Activated CD8-positive, alpha-beta memory T cell treated with anti-CD3 and anti-CD28 coated beads, Interleukin-2, amount 50 U/mL, for 48 hours (primary cell): ENCODE measurements around the gene ATP6V0D1.

Source experiments
- DNase-seq: peaks from one replicate; pipeline ENCODE4 v3.0.0-alpha.2; 2020

Gene ATP6V0D1

DNA sequence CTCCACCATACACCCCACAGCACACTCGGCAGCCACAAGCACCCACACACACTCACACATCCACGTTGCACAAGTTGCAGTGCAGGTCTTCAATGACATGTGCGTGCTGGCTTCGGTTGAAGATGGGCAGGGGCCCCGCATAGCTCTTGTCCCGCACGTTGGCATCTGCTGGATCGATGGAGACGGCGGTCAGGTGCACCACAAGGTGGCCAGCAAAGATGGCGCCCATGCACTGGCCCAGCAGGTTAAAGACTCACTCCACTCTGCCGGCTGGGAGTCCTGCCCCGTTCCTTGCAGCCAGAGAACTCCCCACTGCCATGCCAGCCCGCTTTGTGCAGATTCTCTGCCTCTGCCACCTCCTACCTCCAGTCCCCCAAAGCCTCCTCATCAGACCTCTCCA lies 80.1 kb downstream of the ATP6V0D1 start:
- DNase-seq, result no peak

DNA sequence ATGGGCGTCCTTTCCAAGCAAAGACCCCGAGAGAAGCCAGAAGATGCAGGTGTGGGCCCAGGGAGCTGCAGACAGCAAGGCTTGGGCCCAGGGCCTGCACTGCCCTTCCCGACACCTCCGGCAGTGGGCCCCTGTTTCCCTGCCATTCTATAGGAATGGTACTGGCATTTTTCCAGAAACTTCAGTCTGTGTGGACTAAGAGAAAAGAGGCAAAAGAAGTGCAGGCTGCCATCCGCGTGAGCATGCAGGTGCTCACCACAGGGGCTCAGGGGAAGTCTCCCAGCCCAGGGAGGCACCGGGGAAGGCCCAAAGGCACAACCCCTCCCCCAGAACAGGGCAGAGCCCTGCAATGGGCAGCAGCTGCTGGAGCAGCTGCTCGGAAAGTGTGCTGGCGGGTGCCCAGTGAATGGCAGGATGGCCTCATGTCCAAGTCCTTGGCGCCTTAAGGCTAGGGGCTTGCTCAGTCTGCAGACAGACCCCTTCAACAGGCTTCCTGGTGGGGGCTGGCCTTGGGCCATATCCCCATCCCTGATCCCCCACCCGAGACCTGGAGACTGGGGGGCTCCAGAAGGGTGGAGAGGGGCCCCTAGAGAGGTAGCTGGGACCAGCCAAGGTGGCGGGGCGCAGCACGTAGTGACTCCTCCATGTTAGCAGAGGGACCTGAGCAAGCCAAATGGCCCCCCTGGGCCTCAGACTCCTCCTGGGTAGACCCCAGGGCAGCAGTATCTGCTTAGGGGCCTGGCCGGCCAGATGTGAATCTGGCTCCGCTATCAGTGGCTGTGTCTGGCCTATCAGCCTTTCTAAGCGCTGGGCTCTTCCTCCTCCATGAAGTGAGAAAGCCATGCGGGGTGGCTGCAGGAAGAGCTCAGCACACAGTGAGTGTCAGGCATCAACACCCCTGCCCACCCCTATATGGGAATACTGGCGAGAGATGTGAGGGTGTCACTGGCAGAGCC lies 80.9 kb downstream of the ATP6V0D1 start:
- DNase-seq, result no peak

GRCh38 chr16:67399218-67399733 lies 81.7 kb downstream of the ATP6V0D1 start:
- peak; percentile 87 for DNase-seq

GRCh38 chr16:67398546-67399217 lies 82.3 kb downstream of the ATP6V0D1 start:
- DNase-seq, result no peak

- no peak for DNase-seq
Observed at GRCh38 chr16:67397812-67398545, 83.0 kb downstream of the ATP6V0D1 start.

GRCh38 chr16:67397036-67397801 lies 83.7 kb downstream of the ATP6V0D1 start:
- DNase-seq, result no peak

DNA sequence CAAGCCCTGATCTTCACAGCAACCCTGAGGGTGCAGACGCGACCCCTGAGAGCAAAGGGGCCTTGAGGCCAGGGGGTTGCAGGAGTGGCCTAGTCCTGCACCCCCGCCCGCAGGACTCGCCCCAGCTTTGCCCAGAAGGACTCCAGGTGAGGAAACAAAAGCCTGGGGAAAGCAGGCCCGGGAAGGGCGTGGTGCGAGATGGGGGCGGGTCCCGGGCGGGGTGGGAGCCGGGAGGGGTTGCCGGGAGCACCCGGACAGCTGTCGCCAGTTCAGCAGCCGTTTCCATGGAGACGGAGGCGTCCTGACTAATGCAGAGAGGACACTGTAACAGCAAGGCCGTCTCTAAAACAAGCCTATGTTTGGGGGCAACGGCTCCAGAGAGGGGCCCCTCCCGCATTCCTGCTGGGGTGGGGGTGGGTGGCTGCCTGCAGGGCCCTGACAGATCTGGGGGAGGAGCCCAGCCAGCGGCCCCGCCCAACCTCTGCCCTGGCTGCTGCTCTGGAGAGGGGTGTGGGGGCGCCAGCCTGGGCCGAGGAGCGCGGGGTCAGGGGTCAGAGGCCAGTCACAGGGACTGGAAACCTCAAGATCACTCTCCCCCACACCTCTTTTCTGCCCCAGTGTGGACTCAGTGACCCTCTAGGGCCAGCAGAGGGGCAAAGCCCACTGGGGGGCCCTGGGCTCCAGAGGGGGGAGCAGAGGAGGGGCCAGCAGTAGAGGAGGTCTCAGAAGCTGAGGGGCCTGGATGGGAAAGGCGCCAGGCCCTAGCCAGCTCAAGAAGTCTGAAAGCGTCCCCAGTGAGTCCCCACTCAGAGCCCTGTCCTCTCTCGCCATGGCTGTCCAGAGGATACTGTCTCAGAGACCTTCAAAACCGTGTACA lies 84.6 kb downstream of the ATP6V0D1 start:
- no peak for DNase-seq

DNA sequence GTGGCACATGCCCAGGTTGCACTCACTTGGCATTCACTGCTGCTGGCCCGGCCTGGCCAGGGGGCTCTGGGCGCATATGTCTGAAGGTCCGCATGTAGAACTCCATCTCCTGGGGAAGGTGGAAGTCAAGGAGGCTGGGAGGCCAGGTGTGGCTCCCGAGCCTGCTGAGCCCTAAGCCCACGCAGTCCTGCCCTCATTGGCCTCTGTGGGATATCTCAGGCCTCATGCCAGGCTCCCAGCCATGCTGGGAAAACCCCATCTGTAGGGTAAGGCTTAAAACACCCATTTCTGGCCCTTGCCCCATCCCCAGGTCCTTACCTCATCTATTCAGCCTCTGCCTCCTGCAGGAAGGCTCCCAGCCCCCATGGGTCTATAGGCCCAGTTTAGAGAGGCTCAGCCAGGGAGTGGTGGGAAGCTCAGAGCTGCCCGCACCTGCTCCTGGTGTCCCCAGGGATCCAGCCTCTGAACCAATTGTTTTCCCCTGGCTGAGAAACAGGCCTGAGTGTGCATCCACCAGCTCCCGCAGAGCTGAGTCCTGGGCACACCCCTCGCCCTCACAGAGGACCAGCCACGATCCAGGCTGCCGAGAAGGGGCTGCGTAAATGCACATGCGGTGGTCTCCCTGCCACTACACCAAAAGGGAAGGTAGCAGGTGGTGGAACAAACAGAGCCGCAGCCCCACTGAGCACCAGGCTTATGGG lies 85.3 kb downstream of the ATP6V0D1 start:
- no peak for DNase-seq

DNA sequence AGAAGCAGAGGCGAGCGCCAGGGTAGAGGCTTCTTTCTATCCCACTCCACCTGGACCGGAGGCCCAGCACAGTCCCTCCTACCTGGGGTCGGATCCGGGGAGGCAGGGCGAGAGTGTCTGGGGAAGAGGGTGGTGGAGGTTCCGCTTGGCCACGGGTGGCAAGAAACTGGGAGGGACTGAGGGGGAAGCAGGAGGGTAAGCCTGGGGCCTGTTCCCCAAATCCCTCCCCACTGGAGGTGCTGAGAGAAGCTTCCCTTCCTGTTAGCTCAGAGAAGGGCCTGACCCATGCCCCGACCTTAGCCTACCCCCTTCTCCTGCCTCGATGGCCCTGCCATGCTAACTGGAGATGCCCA lies 85.9 kb downstream of the ATP6V0D1 start:
- no peak for DNase-seq

- DNase-seq, result no peak
Observed at GRCh38 chr16:67394155-67395104, 86.5 kb downstream of the ATP6V0D1 start.

DNA sequence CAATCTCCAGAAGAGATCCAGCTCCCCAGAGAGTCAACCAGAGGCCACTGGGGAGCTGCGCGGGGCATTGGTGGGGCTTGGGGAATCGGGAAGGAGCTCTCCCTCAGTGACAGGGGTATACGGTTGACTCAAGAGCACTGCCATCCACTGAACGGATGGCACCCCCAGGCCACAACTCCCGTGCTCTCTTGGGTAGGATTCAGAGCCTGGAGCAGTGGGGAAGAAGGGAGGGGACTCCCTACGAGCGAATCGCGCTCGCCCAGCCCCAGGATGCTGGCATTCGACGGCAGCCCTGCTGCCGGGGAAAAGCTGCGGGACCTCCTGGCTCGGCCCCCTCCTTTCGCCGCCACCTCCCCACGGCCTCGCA lies 87.2 kb downstream of the ATP6V0D1 start:
- DNase-seq, result no peak

DNA sequence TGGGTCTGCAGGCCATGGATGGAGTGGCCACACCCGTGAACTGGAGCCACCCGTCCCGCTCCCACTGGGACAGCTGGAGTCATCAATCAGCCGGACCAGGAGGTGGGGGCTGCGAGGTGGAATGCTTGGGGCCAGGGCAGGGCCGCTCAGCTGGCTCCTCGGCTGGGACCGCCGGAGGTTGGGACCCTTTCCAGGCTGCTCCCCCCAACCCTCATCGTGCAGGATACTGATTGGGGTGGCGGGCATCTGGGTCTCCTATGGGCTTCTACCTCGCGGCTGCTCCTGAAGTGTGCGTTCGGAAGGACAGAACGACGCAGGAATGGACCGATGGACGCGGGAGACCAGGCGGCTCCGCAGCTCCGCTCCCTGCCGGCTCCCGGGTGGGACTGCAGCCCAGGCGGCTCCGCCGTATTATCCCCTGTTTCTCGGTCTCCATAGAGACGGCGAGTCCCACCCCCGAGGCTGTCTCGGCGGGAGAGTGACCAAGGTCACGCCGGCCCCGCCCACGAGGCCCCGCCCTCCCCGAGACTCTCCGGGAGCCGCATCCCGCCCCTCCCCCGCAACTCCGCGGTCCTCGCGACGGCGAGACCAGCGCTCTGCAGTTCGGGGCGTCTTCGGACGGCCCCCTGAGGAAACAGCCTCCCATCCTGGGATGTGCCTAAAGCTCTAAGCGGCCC lies 87.7 kb downstream of the ATP6V0D1 start, which contains the start of gene TPPP3:
Gene TPPP3, minus strand, starts transcription at position 388 of the 677 bp plus-strand sequence. CDS start 2,387 bp downstream, outside the sequence.
- DNase-seq, result peak; percentile 74

- no peak for DNase-seq
Observed at GRCh38 chr16:67392301-67393059, 88.5 kb downstream of the ATP6V0D1 start.

DNA sequence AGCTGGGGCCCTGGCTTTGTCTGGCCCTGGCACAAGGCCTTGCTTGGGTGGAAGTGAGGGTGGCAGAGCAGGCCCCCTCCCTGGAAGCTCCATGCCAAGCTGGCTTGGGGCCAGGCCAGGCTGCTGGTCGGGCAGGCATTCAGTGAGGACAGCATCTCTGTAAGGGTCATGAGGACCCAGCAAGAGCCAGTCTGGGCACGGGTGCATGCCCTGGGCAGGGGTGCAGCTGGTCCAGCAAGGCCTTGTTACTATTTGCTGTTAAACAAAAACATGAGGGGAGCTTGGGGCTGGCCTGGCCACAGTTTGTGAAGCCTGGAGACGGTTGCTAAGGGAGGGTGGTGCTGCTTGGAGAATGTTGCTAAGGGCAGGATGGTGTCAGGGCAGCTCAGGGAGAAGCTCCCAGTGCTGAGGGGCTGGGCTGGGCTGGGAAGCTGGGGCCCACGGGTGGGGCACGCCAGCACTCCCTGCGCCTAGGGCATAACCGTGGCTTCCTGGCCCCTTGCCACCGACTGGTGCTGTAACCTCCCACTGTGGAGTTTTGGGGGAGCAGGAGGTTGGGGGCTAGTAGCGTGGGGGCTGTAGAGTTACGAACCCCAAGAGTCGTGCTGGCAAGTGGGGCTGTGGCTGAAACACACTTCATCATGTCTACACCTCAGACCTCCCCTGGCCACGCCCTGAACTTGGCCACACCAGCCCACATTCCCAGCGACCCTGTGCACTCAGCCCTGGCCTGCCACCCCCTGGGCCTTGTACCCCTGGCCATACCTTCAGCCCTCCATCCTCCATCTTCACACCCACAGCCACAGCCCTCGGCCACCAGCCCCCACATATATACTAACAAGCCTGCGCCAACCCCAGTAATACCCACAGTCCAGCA lies 89.3 kb downstream of the ATP6V0D1 start:
- no peak for DNase-seq

- DNase-seq, result no peak
Observed at GRCh38 chr16:67390816-67391423, 90.0 kb downstream of the ATP6V0D1 start.
